T-cell (primary cell): ENCODE results near the gene COX6A2. TPM values are rescaled to one million over a fixed set of nuclear protein-coding genes. Genes with fewer than 3 reads are reported as not detected.

Experiments
- ATAC-seq, 4 experiments: fragments of 200-7000 bp in 3 of 4; fragments of 150-1000 bp in 1 of 4; cut with Tn5 transposase; replicated peaks in 1 of 4; 1 replicate in 3 of 4; 2 replicates in 1 of 4; pipeline ENCODE4 v1.10.0; 2021; ENCODE audit warnings: moderate library complexity in 3 of 4, mild to moderate bottlenecking in 2 of 4, moderate number of reproducible peaks in 1 of 4
- CTCF ChIA-PET, 2 donors: fragments of 300-600 bp; sonication (Branson Sonifier 250); formaldehyde crosslinking; loops; one replicate each; lab custom pipeline; 2022; ENCODE audit warnings: antibody characterized with exemption in 2 of 2; lab: Charles Lee
- POLR2A ChIA-PET, 2 donors: fragments of 300-600 bp; sonication (Branson Sonifier 250); formaldehyde crosslinking; loops; one replicate each; lab custom pipeline; 2022; ENCODE audit warnings: antibody characterized with exemption in 2 of 2; lab: Charles Lee
- DNase-seq, 35 experiments: peaks; one replicate each; pipeline versions ENCODE4 v3.0.0 to v3.0.0-alpha.2; 2013 to 2023
- H3K27ac ChIP-seq: one replicate; pipeline ENCODE4 v1.5.1; 2013; ENCODE audit warnings: low read length
- H3K27me3 ChIP-seq, 2 experiments: replicated peaks in 1 of 2; 1 replicate in 1 of 2; 2 replicates in 1 of 2; pipeline versions ENCODE4 v1.6.1 to v1.7.0; 2013; ENCODE audit warnings: low read length in 1 of 2, mixed read lengths in 1 of 2; ENCODE audit not compliant: control insufficient read depth in 2 of 2, insufficient read depth in 2 of 2; ENCODE audit errors: extremely low read depth in 1 of 2
- H3K36me3 ChIP-seq, 2 donors: 1 replicate in 1 of 2; 2 replicates in 1 of 2; pipeline versions ENCODE4 v1.6.1 to v1.7.0; 2013; ENCODE audit warnings: low read length in 1 of 2; ENCODE audit not compliant: control insufficient read depth in 2 of 2, insufficient read depth in 1 of 2; ENCODE audit errors: extremely low read depth in 1 of 2
- H3K4me1 ChIP-seq, 2 experiments: 1 replicate in 1 of 2; 2 replicates in 1 of 2; pipeline versions ENCODE4 v1.6.1 to v1.7.0; 2013; ENCODE audit warnings: low read length in 2 of 2, mixed read lengths in 1 of 2; ENCODE audit not compliant: insufficient read depth in 2 of 2, control insufficient read depth in 1 of 2; ENCODE audit errors: extremely low read depth in 1 of 2
- H3K4me3 ChIP-seq, 2 donors: 1 replicate in 1 of 2; 2 replicates in 1 of 2; pipeline versions ENCODE4 v1.5.1 to v1.7.0; 2013; ENCODE audit warnings: mild to moderate bottlenecking in 2 of 2, low read length in 1 of 2, moderate library complexity in 1 of 2; ENCODE audit not compliant: control insufficient read depth in 1 of 2; ENCODE audit errors: extremely low read depth in 1 of 2
- H3K9me3 ChIP-seq: 2 replicates; pipeline ENCODE4 v1.7.0; 2013
- H3K27ac Mint-ChIP-seq, 2 donors: one replicate each; pipeline ENCODE4 v1.8.0; 2020 to 2021; ENCODE audit warnings: mild to moderate bottlenecking in 2 of 2, mixed read lengths in 2 of 2
- H3K27me3 Mint-ChIP-seq, 2 donors: one replicate each; pipeline ENCODE4 v1.8.0; 2021 to 2022; ENCODE audit warnings: mixed read lengths in 2 of 2
- H3K36me3 Mint-ChIP-seq: one replicate; pipeline ENCODE4 v1.8.0; 2021; ENCODE audit warnings: mixed read lengths
- H3K4me1 Mint-ChIP-seq, 3 donors: one replicate each; pipeline ENCODE4 v1.8.0; 2020 to 2022; ENCODE audit warnings: mixed read lengths in 3 of 3, mild to moderate bottlenecking in 1 of 3
- H3K4me3 Mint-ChIP-seq, 3 donors: one replicate each; pipeline ENCODE4 v1.8.0; 2020 to 2022; ENCODE audit warnings: mild to moderate bottlenecking in 3 of 3, mixed read lengths in 3 of 3, moderate library complexity in 3 of 3
- H3K9me3 Mint-ChIP-seq, 3 donors: one replicate each; pipeline ENCODE4 v1.8.0; 2020 to 2022; ENCODE audit warnings: mixed read lengths in 3 of 3
- WGBS: methylation state at CpG from one replicate; pipeline ENCODE4 v1.1.5; 2013; ENCODE audit warnings: missing lambda C conversion rate; ENCODE audit not compliant: insufficient coverage; 5-methylcytosine and 5-hydroxymethylcytosine counted together
- total RNA-seq, 35 experiments: library from RNA in 6 of 35; stranded (reverse) in 6 of 35; fragments of 120-200 nt in 1 of 35; gene quantifications; one replicate each; pipeline versions ENCODE4 v1.2.1 to v1.2.4 and lab custom pipeline; 2013 to 2026

Gene COX6A2
- total RNA-seq, 5 donors from 2014 or later (not counting 1 experiment from before 2014, with no cell fraction given): not detected

DNA sequence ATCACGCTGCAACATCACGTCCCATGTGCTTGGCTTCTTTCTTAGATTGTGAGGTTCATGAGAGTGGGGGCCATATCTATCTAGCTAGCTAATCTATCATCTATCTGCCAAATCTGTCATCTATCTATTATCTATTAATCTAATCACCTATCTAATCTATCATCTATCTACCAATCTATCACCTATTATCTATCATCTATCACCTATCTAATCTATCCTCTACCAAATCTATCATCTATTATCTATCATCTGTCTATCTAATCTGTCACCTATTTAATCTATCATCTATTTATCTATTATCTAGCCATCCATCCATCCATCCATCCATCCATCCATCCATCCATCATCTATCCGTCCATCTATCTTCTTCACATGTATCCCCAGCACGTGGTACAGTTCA is 14.2 kb downstream of the COX6A2 start:
- WGBS: 91% methylated on average over 3 of the region's 4 CpGs
- no peak overlapping the region for H3K27ac ChIP-seq
- no peaks in the 10 kb centered on the region for H3K9me3 ChIP-seq
- CTCF ChIA-PET: no interaction called here
- Mint-ChIP-seq H3K9me3 (no peaks in the 10 kb centered on the region), H3K27ac (no peak overlapping the region), H3K27me3 (peaks cover 4 to 6% of the 10 kb centered on the region in 2 donors), H3K4me1 (peaks cover 0 to 25% (median 5%) of the 10 kb centered on the region in 3 donors), H3K36me3 (no peaks in the 10 kb centered on the region), H3K4me3 (no peak overlapping the region)
- ATAC-seq (no peak), DNase-seq (no peak)
- peaks cover 0 to 14% of the 10 kb centered on the region in 2 experiments for H3K27me3 ChIP-seq
- POLR2A ChIA-PET: no interaction called here
- H3K36me3 ChIP-seq: no peaks in the 10 kb centered on the region
- H3K4me1 ChIP-seq: peaks cover 0 to 32% of the 10 kb centered on the region in 2 experiments
- H3K4me3 ChIP-seq: no peak overlapping the region

DNA sequence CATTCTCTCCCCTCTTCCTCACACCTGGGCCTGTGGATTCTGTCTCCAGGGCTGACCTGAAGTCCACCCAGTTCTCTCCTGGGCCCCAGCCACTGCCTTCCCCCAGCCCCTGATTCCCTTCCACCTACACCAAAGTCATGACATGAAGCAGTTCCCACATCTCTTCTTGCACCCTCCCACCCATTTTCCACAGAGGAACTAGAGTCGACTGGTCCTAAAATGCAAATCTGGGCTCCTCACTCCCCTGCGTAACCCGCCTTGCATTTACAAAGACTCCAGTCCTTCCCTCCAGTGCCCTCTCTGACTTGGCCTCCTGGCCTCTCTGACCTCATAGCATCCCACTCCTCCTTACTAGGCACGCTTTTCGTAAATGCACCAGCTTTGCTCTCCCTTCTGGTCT is 14.8 kb downstream of the COX6A2 start:
- Histone ChIP-seq H3K27me3 (peaks cover 0 to 18% of the 10 kb centered on the region in 2 experiments), H3K9me3 (no peaks in the 10 kb centered on the region), H3K4me3 (no peak overlapping the region), H3K36me3 (no peaks in the 10 kb centered on the region), H3K4me1 (peaks cover 0 to 31% of the 10 kb centered on the region in 2 experiments), H3K27ac (no peak overlapping the region)
- ChIA-PET CTCF (no interaction called here), POLR2A (no interaction called here)
- H3K36me3 Mint-ChIP-seq: no peaks in the 10 kb centered on the region
- H3K4me3 Mint-ChIP-seq: no peak overlapping the region
- H3K4me1 Mint-ChIP-seq: peaks cover 0 to 25% (median 5%) of the 10 kb centered on the region in 3 donors
- peaks cover 7 to 9% of the 10 kb centered on the region in 2 donors for H3K27me3 Mint-ChIP-seq
- WGBS: 88% methylated on average over 5 of the region's 5 CpGs
- DNase-seq (no peak), ATAC-seq (no peak)
- H3K9me3 Mint-ChIP-seq: no peaks in the 10 kb centered on the region
- H3K27ac Mint-ChIP-seq: no peak overlapping the region

DNA sequence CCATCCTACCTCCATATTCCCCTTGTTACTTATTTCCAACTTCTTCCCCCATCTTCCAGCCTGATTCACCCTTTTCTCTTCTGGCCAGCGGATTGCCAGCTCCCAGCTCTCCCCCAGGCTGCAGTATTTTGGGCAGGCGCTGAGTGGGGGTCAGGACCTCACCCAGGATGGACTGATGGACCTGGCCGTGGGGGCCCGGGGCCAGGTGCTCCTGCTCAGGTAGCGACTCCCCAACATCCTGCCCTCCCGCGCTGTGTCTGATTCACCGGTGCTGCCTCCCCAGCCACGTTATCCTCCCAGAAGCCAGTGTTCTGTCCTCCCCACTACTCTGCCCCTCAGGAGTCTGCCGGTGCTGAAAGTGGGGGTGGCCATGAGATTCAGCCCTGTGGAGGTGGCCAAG is 15.4 kb downstream of the COX6A2 start:
- no peaks in the 10 kb centered on the region for H3K36me3 Mint-ChIP-seq
- H3K27ac Mint-ChIP-seq: no peak overlapping the region
- H3K36me3 ChIP-seq: no peaks in the 10 kb centered on the region
- H3K27me3 Mint-ChIP-seq: peaks cover 5 to 9% of the 10 kb centered on the region in 2 donors
- H3K4me3 Mint-ChIP-seq: no peak overlapping the region
- peaks cover 0 to 22% (median 5%) of the 10 kb centered on the region in 3 donors for H3K4me1 Mint-ChIP-seq
- WGBS: 92% methylated on average over 7 of the region's 10 CpGs
- DNase-seq (no peak), ATAC-seq (no peak)
- POLR2A ChIA-PET: no interaction called here
- peaks cover 0 to 21% of the 10 kb centered on the region in 2 experiments for H3K27me3 ChIP-seq
- H3K4me3 ChIP-seq: no peak overlapping the region
- no peaks in the 10 kb centered on the region for H3K9me3 Mint-ChIP-seq
- H3K4me1 ChIP-seq: peaks cover 0 to 29% of the 10 kb centered on the region in 2 experiments
- no peaks in the 10 kb centered on the region for H3K9me3 ChIP-seq
- CTCF ChIA-PET: no interaction called here
- H3K27ac ChIP-seq: no peak overlapping the region

DNA sequence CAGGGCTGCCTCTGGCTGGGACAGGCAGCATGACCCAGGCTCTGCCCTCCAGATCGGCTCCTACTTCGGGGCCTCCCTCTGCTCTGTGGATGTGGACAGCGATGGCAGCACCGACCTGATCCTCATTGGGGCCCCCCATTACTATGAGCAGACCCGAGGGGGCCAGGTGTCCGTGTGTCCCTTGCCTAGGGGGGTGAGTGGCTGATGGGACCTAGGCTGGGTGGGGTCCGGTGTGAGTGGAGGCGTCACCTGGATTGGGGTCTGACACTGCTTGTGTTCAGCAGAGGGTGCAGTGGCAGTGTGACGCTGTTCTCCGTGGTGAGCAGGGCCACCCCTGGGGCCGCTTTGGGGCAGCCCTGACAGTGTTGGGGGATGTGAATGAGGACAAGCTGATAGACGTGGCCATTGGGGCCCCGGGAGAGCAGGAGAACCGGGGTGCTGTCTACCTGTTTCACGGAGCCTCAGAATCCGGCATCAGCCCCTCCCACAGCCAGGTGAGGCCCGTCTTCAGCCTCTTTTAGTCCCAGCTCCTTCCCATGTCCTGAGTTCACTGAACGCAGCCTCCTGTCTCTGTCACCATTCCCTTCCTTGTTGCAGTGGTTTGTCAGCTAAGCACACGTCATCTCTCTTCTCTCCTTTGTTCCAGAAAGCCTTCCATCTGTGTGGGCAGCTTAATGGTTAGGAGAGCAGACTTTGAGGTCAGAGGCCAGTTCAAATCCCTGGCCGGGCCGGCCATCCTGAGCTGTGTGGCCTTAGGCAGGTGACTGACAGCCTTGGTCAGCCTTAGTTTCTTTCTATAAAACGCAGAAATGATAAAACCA is 16.9 kb downstream of the COX6A2 start:
- Histone ChIP-seq H3K27me3 (peaks cover 0 to 25% of the 10 kb centered on the region in 2 experiments), H3K9me3 (no peaks in the 10 kb centered on the region), H3K27ac (no peak overlapping the region), H3K36me3 (no peaks in the 10 kb centered on the region), H3K4me3 (no peak overlapping the region), H3K4me1 (peaks cover 0 to 25% of the 10 kb centered on the region in 2 experiments)
- DNase-seq (no peak), ATAC-seq (no peak)
- Mint-ChIP-seq H3K4me1 (peaks cover 0 to 17% (median 5%) of the 10 kb centered on the region in 3 donors), H3K36me3 (no peaks in the 10 kb centered on the region), H3K27ac (no peak overlapping the region), H3K4me3 (no peak overlapping the region), H3K9me3 (no peaks in the 10 kb centered on the region), H3K27me3 (peaks cover 5% of the 10 kb centered on the region in 2 donors)
- ChIA-PET CTCF (no interaction called here), POLR2A (interaction anchor here in 1 of 2 donors (0.6 kb wide), 1 partner anchor 9 kb away, joined by 3 read pairs; no protein-coding TSS in a partner anchor)
- 88% methylated on average over 20 of the region's 22 CpGs for WGBS

DNA sequence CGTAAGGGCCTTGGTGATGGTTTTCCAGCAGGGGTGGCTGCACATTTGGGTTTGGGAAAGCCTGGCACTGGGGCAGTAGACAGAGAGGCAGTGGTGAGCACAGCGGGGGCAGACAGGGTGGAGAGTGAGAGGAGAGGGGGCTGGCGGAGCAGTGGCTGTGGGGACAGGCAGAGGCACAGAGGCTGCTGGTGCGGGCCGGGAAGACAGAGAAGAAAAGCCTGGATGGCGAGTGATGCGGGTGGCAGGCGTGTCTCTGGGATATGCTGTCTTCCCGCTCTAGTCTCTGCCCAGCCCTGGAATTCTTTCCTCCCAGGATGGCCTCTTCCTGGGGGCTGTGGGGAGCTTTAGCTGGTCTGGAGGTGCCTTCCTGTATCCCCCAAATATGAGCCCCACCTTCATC is 18.1 kb downstream of the COX6A2 start:
- H3K36me3 ChIP-seq: no peaks in the 10 kb centered on the region
- peaks cover 5% of the 10 kb centered on the region in 2 donors for H3K27me3 Mint-ChIP-seq
- H3K4me1 ChIP-seq: peaks cover 0 to 14% of the 10 kb centered on the region in 2 experiments
- ATAC-seq: no peak
- peaks cover 0 to 25% of the 10 kb centered on the region in 2 experiments for H3K27me3 ChIP-seq
- H3K9me3 ChIP-seq: no peaks in the 10 kb centered on the region
- H3K4me1 Mint-ChIP-seq: peaks cover 0 to 9% (median 5%) of the 10 kb centered on the region in 3 donors
- 82% methylated on average over 2 of the region's 9 CpGs for WGBS
- no peak overlapping the region for H3K27ac Mint-ChIP-seq
- POLR2A ChIA-PET: no interaction called here
- H3K4me3 Mint-ChIP-seq: no peak overlapping the region
- no peak for DNase-seq
- CTCF ChIA-PET: interaction anchor here in 1 of 2 donors (0.6 kb wide), 2 partner anchors 55 to 338 kb away, joined by 3 to 4 read pairs; no protein-coding TSS in a partner anchor
- no peaks in the 10 kb centered on the region for H3K36me3 Mint-ChIP-seq
- H3K4me3 ChIP-seq: no peak overlapping the region
- H3K9me3 Mint-ChIP-seq: no peaks in the 10 kb centered on the region
- H3K27ac ChIP-seq: no peak overlapping the region

DNA sequence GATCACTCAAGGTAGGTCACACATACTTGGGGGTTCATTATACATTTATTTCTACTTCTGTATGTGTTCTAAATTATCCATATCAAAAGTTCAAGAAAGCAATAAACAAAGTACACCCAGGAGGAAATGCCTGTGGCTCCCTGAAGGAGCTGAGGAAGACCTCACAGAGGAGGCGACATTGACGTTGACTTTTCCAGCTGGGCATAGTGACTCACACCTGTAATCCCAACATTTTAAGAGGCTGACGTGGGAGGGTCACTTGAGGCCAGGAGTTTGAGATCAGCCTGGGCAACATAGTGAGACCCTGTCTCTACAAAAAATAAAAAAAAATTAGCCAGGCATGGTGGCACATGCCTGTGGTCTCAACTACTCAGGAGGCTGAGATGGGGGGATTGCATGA is 18.7 kb downstream of the COX6A2 start:
- DNase-seq: no peak
- peaks cover 0 to 2% (median under 1%) of the 10 kb centered on the region in 3 donors for H3K4me1 Mint-ChIP-seq
- H3K9me3 ChIP-seq: no peaks in the 10 kb centered on the region
- no peak overlapping the region for H3K27ac Mint-ChIP-seq
- WGBS: 80% methylated on average over 1 of the region's 3 CpGs
- ATAC-seq: no peak
- peaks cover 0 to 25% of the 10 kb centered on the region in 2 experiments for H3K27me3 ChIP-seq
- no peaks in the 10 kb centered on the region for H3K36me3 Mint-ChIP-seq
- no peak overlapping the region for H3K27ac ChIP-seq
- H3K4me1 ChIP-seq: peaks cover 0 to 7% of the 10 kb centered on the region in 2 experiments
- ChIA-PET CTCF (interaction anchor here in 1 of 2 donors (0.6 kb wide), 1 partner anchor 339 kb away, joined by 3 read pairs; no protein-coding TSS in a partner anchor), POLR2A (no interaction called here)
- H3K4me3 Mint-ChIP-seq: no peak overlapping the region
- H3K9me3 Mint-ChIP-seq: no peaks in the 10 kb centered on the region
- H3K4me3 ChIP-seq: no peak overlapping the region
- peaks cover 5% of the 10 kb centered on the region in 2 donors for H3K27me3 Mint-ChIP-seq
- H3K36me3 ChIP-seq: no peaks in the 10 kb centered on the region
